Measurements from ENCODE around the gene SYNDIG1. TPM values are rescaled to one million over a fixed set of nuclear protein-coding genes. Genes with fewer than 3 reads are reported as not detected.

Gene SYNDIG1
- total RNA-seq, 1 donor from 2014 or later, result 5.7 TPM

GRCh38 chr20:24684956-24685691, 215.7 kb downstream of the SYNDIG1 start:
- no peak overlapping the region for H2AFZ ChIP-seq (ENCODE audit: low read depth, low read length)

GRCh38 chr20:24685736-24686135, 216.3 kb downstream of the SYNDIG1 start:
- no peak overlapping the region for H3K4me3 ChIP-seq (ENCODE audit: insufficient read depth, low read depth, low read length)
- H3K27ac ChIP-seq (ENCODE audit: low read depth, low read length), result no peak overlapping the region
- Mint-ChIP-seq H3K27ac (ENCODE audit: unreplicated experiment) (no peak overlapping the region), H3K36me3 (ENCODE audit: low read depth, unreplicated experiment) (peaks cover 2% of the 10 kb centered on the region), H3K27me3 (ENCODE audit: low read depth, unreplicated experiment) (peaks cover 13% of the 10 kb centered on the region), H3K9me3 (ENCODE audit: unreplicated experiment) (peaks cover 2% of the 10 kb centered on the region), H3K4me1 (ENCODE audit: low read depth, unreplicated experiment) (peaks cover 4% of the 10 kb centered on the region), H3K4me3 (ENCODE audit: unreplicated experiment) (no peak overlapping the region)
- H3K9me3 ChIP-seq (ENCODE audit: insufficient read depth, low read depth, low read length), result peaks cover 3% of the 10 kb centered on the region
- peaks cover 6% of the 10 kb centered on the region for H3K4me1 ChIP-seq (ENCODE audit: insufficient read depth, low read length)
- H3K36me3 ChIP-seq (ENCODE audit: insufficient read depth, low read length), result no peaks in the 10 kb centered on the region
- no peak for TF ChIP-seq EZH2 (IDR thresholded peaks at IDR 0.05; ENCODE audit: insufficient read depth, low read length)
- TF ChIP-seq, protein P1, sequence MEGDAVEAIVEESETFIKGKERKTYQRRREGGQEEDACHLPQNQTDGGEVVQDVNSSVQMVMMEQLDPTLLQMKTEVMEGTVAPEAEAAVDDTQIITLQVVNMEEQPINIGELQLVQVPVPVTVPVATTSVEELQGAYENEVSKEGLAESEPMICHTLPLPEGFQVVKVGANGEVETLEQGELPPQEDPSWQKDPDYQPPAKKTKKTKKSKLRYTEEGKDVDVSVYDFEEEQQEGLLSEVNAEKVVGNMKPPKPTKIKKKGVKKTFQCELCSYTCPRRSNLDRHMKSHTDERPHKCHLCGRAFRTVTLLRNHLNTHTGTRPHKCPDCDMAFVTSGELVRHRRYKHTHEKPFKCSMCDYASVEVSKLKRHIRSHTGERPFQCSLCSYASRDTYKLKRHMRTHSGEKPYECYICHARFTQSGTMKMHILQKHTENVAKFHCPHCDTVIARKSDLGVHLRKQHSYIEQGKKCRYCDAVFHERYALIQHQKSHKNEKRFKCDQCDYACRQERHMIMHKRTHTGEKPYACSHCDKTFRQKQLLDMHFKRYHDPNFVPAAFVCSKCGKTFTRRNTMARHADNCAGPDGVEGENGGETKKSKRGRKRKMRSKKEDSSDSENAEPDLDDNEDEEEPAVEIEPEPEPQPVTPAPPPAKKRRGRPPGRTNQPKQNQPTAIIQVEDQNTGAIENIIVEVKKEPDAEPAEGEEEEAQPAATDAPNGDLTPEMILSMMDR (IDR thresholded peaks at IDR 0.05; ENCODE audit: insufficient read depth, low read depth, low read length), result no peak
- FAIRE-seq (no peak), DNase-seq (ENCODE audit: low read depth) (no peak)
- H2AFZ ChIP-seq (ENCODE audit: low read depth, low read length), result no peak overlapping the region
- no peaks in the 10 kb centered on the region for H4K20me1 ChIP-seq (ENCODE audit: insufficient read depth, low read length)
- no peaks in the 10 kb centered on the region for H3K27me3 ChIP-seq (ENCODE audit: insufficient read depth, low read length)
- no peaks in the 10 kb centered on the region for H3K79me2 ChIP-seq (ENCODE audit: insufficient read depth, low read length)
- no peak overlapping the region for H3K4me2 ChIP-seq (ENCODE audit: low read length)
- no peak overlapping the region for H3K9ac ChIP-seq (ENCODE audit: low read length)

More at GRCh38 chr20:24684956-24685691, 215.7 kb downstream of the SYNDIG1 start:
- Histone ChIP-seq H3K27ac (ENCODE audit: low read depth, low read length) (no peak overlapping the region), H4K20me1 (ENCODE audit: insufficient read depth, low read length) (no peaks in the 10 kb centered on the region), H3K4me1 (ENCODE audit: insufficient read depth, low read length) (peaks cover 6% of the 10 kb centered on the region), H3K4me2 (ENCODE audit: low read length) (no peak overlapping the region), H3K9ac (ENCODE audit: low read length) (no peak overlapping the region), H3K27me3 (ENCODE audit: insufficient read depth, low read length) (no peaks in the 10 kb centered on the region), H3K9me3 (ENCODE audit: insufficient read depth, low read depth, low read length) (peaks cover 3% of the 10 kb centered on the region), H3K4me3 (ENCODE audit: insufficient read depth, low read depth, low read length) (no peak overlapping the region), H3K36me3 (ENCODE audit: insufficient read depth, low read length) (no peaks in the 10 kb centered on the region), H3K79me2 (ENCODE audit: insufficient read depth, low read length) (no peaks in the 10 kb centered on the region)
- peaks cover 4% of the 10 kb centered on the region for H3K4me1 Mint-ChIP-seq (ENCODE audit: low read depth, unreplicated experiment)
- FAIRE-seq (no peak), DNase-seq (ENCODE audit: low read depth) (no peak)
- H3K9me3 Mint-ChIP-seq (ENCODE audit: unreplicated experiment), result no peaks in the 10 kb centered on the region
- H3K36me3 Mint-ChIP-seq (ENCODE audit: low read depth, unreplicated experiment), result no peaks in the 10 kb centered on the region
- TF ChIP-seq, protein P1 (IDR thresholded peaks at IDR 0.05; ENCODE audit: insufficient read depth, low read depth, low read length), result no peak
- no peak for TF ChIP-seq EZH2 (IDR thresholded peaks at IDR 0.05; ENCODE audit: insufficient read depth, low read length)
- peaks cover 13% of the 10 kb centered on the region for H3K27me3 Mint-ChIP-seq (ENCODE audit: low read depth, unreplicated experiment)
- H3K27ac Mint-ChIP-seq (ENCODE audit: unreplicated experiment), result no peak overlapping the region
- H3K4me3 Mint-ChIP-seq (ENCODE audit: unreplicated experiment), result no peak overlapping the region

DNA sequence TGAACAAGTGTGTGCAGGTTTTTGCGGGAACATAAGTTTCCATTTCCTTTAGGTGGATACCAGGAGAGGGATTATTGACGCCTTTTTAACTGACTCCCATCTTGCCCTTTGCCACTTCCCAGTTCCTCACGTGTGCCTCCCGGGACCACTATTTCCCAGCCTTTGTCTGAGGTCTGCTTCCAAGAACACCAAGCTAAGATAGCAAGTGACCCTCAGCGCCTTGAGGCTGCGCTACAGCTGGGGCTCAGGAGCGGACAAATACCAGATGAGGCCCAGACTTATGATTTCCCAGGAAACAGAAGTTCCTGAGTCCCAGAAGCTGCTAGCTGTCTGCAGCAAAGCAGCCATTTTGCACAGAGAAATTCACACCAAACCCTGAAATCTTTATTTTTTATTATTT, 216.7 kb downstream of the SYNDIG1 start:
- peaks cover 13% of the 10 kb centered on the region for H3K27me3 Mint-ChIP-seq (ENCODE audit: low read depth, unreplicated experiment)
- no peak overlapping the region for H3K27ac Mint-ChIP-seq (ENCODE audit: unreplicated experiment)
- Histone ChIP-seq H3K27ac (ENCODE audit: low read depth, low read length) (no peak overlapping the region), H3K4me1 (ENCODE audit: insufficient read depth, low read length) (peaks cover 6% of the 10 kb centered on the region), H3K79me2 (ENCODE audit: insufficient read depth, low read length) (no peaks in the 10 kb centered on the region), H2AFZ (ENCODE audit: low read depth, low read length) (no peak overlapping the region), H3K4me2 (ENCODE audit: low read length) (no peak overlapping the region), H3K4me3 (ENCODE audit: insufficient read depth, low read depth, low read length) (no peak overlapping the region), H3K36me3 (ENCODE audit: insufficient read depth, low read length) (no peaks in the 10 kb centered on the region), H4K20me1 (ENCODE audit: insufficient read depth, low read length) (no peaks in the 10 kb centered on the region), H3K27me3 (ENCODE audit: insufficient read depth, low read length) (no peaks in the 10 kb centered on the region), H3K9ac (ENCODE audit: low read length) (no peak overlapping the region), H3K9me3 (ENCODE audit: insufficient read depth, low read depth, low read length) (peaks cover 3% of the 10 kb centered on the region)
- peaks cover 2% of the 10 kb centered on the region for H3K9me3 Mint-ChIP-seq (ENCODE audit: unreplicated experiment)
- no peak overlapping the region for H3K4me3 Mint-ChIP-seq (ENCODE audit: unreplicated experiment)
- no peak for DNase-seq (ENCODE audit: low read depth)
- no peak for FAIRE-seq
- H3K36me3 Mint-ChIP-seq (ENCODE audit: low read depth, unreplicated experiment), result peaks cover 2% of the 10 kb centered on the region
- TF ChIP-seq, protein P1 (IDR thresholded peaks at IDR 0.05; ENCODE audit: insufficient read depth, low read depth, low read length), result no peak
- no peak for TF ChIP-seq EZH2 (IDR thresholded peaks at IDR 0.05; ENCODE audit: insufficient read depth, low read length)
- H3K4me1 Mint-ChIP-seq (ENCODE audit: low read depth, unreplicated experiment), result peaks cover 4% of the 10 kb centered on the region

Measured in astrocyte (in vitro differentiated cells and primary cell).